Vagina (tissue), 2 donors: ENCODE results near the gene EHMT2. TPM values are rescaled to one million over a fixed set of nuclear protein-coding genes. Genes with fewer than 3 reads are reported as not detected.

Experiments used
- DNase-seq, 2 donors: peaks; one replicate each; pipeline ENCODE4 v3.0.0-alpha.2; 2017; ENCODE audit errors: extremely low spot score in 2 of 2
- H3K27ac ChIP-seq: fragments of 200-600 bp; sonication (generic); one replicate; pipeline ENCODE4 v1.5.1; 2019
- H3K27me3 ChIP-seq: fragments of 200-600 bp; sonication (generic); one replicate; pipeline ENCODE4 v1.5.1; 2019
- H3K36me3 ChIP-seq, 2 donors: fragments of 200-600 bp; sonication (generic); one replicate each; pipeline ENCODE4 v1.5.1; 2017 to 2019
- H3K4me1 ChIP-seq: fragments of 200-600 bp; sonication (generic); one replicate; pipeline ENCODE4 v1.5.1; 2019
- H3K4me3 ChIP-seq, 2 donors: fragments of 200-600 bp; sonication (generic); 1 replicate in 1 of 2; 2 replicates in 1 of 2; pipeline ENCODE4 v1.5.1; 2016 to 2019
- H3K9me3 ChIP-seq: fragments of 200-600 bp; sonication (generic); one replicate; pipeline ENCODE4 v1.5.1; 2019
- POLR2A ChIP-seq, 2 donors: fragments of 450-650 bp; IDR thresholded peaks; one replicate each; pipeline ENCODE4 v1.6.1; 2017; ENCODE audit warnings: antibody characterized with exemption in 2 of 2, mild to moderate bottlenecking in 2 of 2, moderate library complexity in 2 of 2
- POLR2AphosphoS5 ChIP-seq, 2 donors: sonication (generic); formaldehyde crosslinking; IDR thresholded peaks; one replicate each; pipeline ENCODE4 v1.9.0; 2017; ENCODE audit warnings: antibody characterized with exemption in 2 of 2, mild to moderate bottlenecking in 2 of 2, low read depth in 1 of 2; ENCODE audit not compliant: insufficient read depth in 1 of 2
- intact Hi-C: fragments of 100-400 bp; cut with DNase I; formaldehyde crosslinking; loops from one replicate; pipeline ENCODE4 v1.15.1; 2023
- total RNA-seq: library from RNA; depleted of rRNA; stranded (reverse); fragments of >200 nt; gene quantifications from one replicate; pipeline ENCODE4 v1.2.3, GENCODE V29; 2016
- TF ChIP-seq, protein P1 (sequence below), 3 experiments: fragments of 450-650 bp in 2 of 3; fragments of 200-600 bp in 1 of 3; sonication (generic) in 1 of 3; IDR thresholded peaks; one replicate each; pipeline ENCODE4 v1.5.1; 2017 to 2019; ENCODE audit warnings: antibody characterized with exemption in 3 of 3, mild to moderate bottlenecking in 2 of 3, moderate library complexity in 2 of 3

The EHMT2 gene
- total RNA-seq, 1 donor from 2014 or later: 45.2 TPM

DNA sequence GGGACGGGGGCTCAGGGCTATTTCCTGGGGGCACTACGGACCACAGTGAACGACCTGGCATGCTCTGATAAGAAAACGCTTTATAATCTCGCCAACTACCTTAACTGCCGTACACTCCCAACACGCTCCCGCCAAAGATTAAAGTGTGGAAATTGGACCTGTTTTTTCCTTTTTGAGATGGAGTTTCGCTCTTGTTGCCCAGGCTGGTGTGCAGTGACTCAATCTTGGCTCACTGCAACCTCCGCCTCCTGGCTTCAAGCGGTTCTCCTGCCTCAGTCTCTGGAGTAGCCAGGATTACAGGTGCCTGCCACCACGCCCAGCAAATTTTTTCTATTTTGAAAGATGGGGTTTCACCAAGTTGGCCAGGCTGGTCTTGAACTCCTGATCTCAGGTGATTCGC, 18.4 kb downstream of the EHMT2 start:
- Histone ChIP-seq H3K4me3 (no peak overlapping the region), H3K4me1 (no peaks in the 10 kb centered on the region), H3K36me3 (peaks cover 0 to 48% of the 10 kb centered on the region in 2 donors), H3K9me3 (no peaks in the 10 kb centered on the region), H3K27ac (no peak overlapping the region), H3K27me3 (no peaks in the 10 kb centered on the region)
- no peak for DNase-seq
- no peak for TF ChIP-seq POLR2A (IDR thresholded peaks at IDR 0.05)
- TF ChIP-seq, protein P1, sequence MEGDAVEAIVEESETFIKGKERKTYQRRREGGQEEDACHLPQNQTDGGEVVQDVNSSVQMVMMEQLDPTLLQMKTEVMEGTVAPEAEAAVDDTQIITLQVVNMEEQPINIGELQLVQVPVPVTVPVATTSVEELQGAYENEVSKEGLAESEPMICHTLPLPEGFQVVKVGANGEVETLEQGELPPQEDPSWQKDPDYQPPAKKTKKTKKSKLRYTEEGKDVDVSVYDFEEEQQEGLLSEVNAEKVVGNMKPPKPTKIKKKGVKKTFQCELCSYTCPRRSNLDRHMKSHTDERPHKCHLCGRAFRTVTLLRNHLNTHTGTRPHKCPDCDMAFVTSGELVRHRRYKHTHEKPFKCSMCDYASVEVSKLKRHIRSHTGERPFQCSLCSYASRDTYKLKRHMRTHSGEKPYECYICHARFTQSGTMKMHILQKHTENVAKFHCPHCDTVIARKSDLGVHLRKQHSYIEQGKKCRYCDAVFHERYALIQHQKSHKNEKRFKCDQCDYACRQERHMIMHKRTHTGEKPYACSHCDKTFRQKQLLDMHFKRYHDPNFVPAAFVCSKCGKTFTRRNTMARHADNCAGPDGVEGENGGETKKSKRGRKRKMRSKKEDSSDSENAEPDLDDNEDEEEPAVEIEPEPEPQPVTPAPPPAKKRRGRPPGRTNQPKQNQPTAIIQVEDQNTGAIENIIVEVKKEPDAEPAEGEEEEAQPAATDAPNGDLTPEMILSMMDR (IDR thresholded peaks at IDR 0.05): no peak
- TF ChIP-seq POLR2AphosphoS5 (IDR thresholded peaks at IDR 0.05; ENCODE audit: insufficient read depth in 1 of 2, low read depth in 1 of 2): no peak
- intact Hi-C loops: no loop called here

DNA sequence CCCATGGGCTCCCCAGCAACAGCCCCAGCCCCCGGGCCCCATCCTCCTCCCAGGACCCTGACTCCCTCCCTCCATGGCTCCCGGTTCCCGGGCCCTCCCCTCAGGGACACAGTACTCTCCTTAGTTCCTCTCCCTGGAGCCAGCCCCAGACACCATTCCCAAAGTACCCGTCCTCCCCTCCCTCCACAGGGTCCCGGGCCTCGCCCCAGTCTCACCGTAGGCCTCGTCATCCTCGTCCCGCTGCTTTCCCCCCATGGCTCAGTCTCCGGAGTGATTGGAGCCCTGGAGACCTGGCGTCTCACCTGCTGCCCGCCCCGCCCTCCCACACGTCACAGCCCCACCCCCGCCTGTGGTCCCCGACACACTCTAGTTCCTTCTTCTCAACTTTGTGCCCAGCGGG, 18.8 kb downstream of the EHMT2 start, which contains the start of gene SLC44A4:
SLC44A4 (minus strand) TSS at position 272 of the 400 bp plus-strand sequence; CDS start at position 255, 17 bp downstream.
- no peak within 1 kb of the TSS for H3K27ac ChIP-seq
- DNase-seq: no peak
- intact Hi-C loops: no loop called here
- H3K4me1 ChIP-seq: no peaks in the 10 kb centered on the region
- H3K9me3 ChIP-seq: no peaks in the 10 kb centered on the region
- peaks cover 0 to 44% of the 10 kb centered on the region in 2 donors for H3K36me3 ChIP-seq
- TF ChIP-seq POLR2AphosphoS5 (IDR thresholded peaks at IDR 0.05; ENCODE audit: insufficient read depth in 1 of 2, low read depth in 1 of 2) (no peak), POLR2A (IDR thresholded peaks at IDR 0.05) (no peak)
- TF ChIP-seq, protein P1 (IDR thresholded peaks at IDR 0.05): no peak
- no peak within 1 kb of the TSS for H3K4me3 ChIP-seq
- no peaks in the 10 kb centered on the region for H3K27me3 ChIP-seq

- intact Hi-C loops: no loop called here
- TF ChIP-seq POLR2A (IDR thresholded peaks at IDR 0.05) (no peak), POLR2AphosphoS5 (IDR thresholded peaks at IDR 0.05; ENCODE audit: insufficient read depth in 1 of 2, low read depth in 1 of 2) (no peak)
- TF ChIP-seq, protein P1 (IDR thresholded peaks at IDR 0.05): no peak
- Histone ChIP-seq H3K27me3 (no peaks in the 10 kb centered on the region), H3K36me3 (peaks cover 0 to 39% of the 10 kb centered on the region in 2 donors), H3K9me3 (no peaks in the 10 kb centered on the region), H3K27ac (no peak overlapping the region), H3K4me1 (no peaks in the 10 kb centered on the region), H3K4me3 (no peak overlapping the region)
- no peak for DNase-seq
These were observed 19.3 kb downstream of the EHMT2 start for GRCh38 chr6:31878222-31878621.

DNA sequence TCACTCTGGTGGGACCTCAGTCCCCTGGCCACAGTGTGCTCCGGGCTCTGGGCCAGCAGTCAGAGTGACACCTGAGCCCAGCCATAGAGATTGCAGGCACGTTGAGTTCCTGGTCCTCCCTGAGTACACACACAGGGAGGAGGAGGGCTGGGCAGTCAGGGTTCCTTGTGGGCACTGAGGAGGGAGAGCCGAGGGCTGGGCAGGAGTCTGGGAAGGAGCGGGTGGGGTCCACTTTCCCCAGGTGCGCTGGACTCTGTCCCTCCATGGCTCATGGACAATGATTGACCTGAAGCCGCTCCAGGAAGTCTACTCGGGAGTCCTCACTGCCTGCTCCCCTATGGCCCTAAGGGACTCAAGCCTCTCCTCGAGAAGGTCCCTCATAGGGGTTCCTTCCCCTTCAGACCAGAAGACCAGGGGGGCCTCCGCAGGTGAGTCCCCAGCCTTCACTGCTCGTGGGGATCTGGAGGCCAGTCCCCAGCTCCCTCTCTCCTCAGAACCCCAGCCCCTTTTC, 19.8 kb downstream of the EHMT2 start:
- no peak overlapping the region for H3K4me3 ChIP-seq
- no peaks in the 10 kb centered on the region for H3K9me3 ChIP-seq
- H3K27ac ChIP-seq: no peak overlapping the region
- H3K27me3 ChIP-seq: no peaks in the 10 kb centered on the region
- no peak for DNase-seq
- TF ChIP-seq POLR2AphosphoS5 (IDR thresholded peaks at IDR 0.05; ENCODE audit: insufficient read depth in 1 of 2, low read depth in 1 of 2): no peak
- TF ChIP-seq, protein P1 (IDR thresholded peaks at IDR 0.05): no peak
- TF ChIP-seq POLR2A (IDR thresholded peaks at IDR 0.05): no peak
- intact Hi-C loops: no loop called here
- peaks cover 0 to 34% of the 10 kb centered on the region in 2 donors for H3K36me3 ChIP-seq
- no peaks in the 10 kb centered on the region for H3K4me1 ChIP-seq

GRCh38 chr6:31877125-31877650, 20.3 kb downstream of the EHMT2 start:
- Histone ChIP-seq H3K27ac (no peak overlapping the region), H3K4me1 (no peaks in the 10 kb centered on the region), H3K36me3 (peaks cover 0 to 29% of the 10 kb centered on the region in 2 donors), H3K27me3 (no peaks in the 10 kb centered on the region), H3K4me3 (no peak overlapping the region), H3K9me3 (no peaks in the 10 kb centered on the region)
- DNase-seq: peak in 1 of 2 donors; percentile 74
- intact Hi-C loops: no loop called here
- TF ChIP-seq, protein P1 (IDR thresholded peaks at IDR 0.05): no peak
- no peak for TF ChIP-seq POLR2A (IDR thresholded peaks at IDR 0.05)
- no peak for TF ChIP-seq POLR2AphosphoS5 (IDR thresholded peaks at IDR 0.05; ENCODE audit: insufficient read depth in 1 of 2, low read depth in 1 of 2)
